Glutamatergic neuron (in vitro differentiated cells): ENCODE measurements around the gene PITHD1. TPM values are rescaled to one million over a fixed set of nuclear protein-coding genes. Genes with fewer than 3 reads are reported as not detected.
"Not testable (repeated sequence)": the region's sequence is repeated elsewhere in the genome, so short reads cannot be mapped to it uniquely, and the experiment has no call there.

Source experiments
- DNase-seq: peaks from one replicate; pipeline ENCODE4 v3.0.0; 2022
- H3K27ac Mint-ChIP-seq: one replicate; pipeline ENCODE4 v1.8.0; 2020; ENCODE audit warnings: mild to moderate bottlenecking, mixed read lengths, inconsistent platforms; ENCODE audit not compliant: unreplicated experiment
- H3K27me3 Mint-ChIP-seq: one replicate; pipeline ENCODE4 v1.8.0; 2020; ENCODE audit warnings: mild to moderate bottlenecking, moderate library complexity, mixed read lengths, inconsistent platforms; ENCODE audit not compliant: unreplicated experiment
- H3K36me3 Mint-ChIP-seq: one replicate; pipeline ENCODE4 v1.8.0; 2020; ENCODE audit warnings: mild to moderate bottlenecking, mixed read lengths, inconsistent platforms; ENCODE audit not compliant: unreplicated experiment
- H3K4me1 Mint-ChIP-seq: one replicate; pipeline ENCODE4 v1.8.0; 2020; ENCODE audit warnings: mild to moderate bottlenecking, low read depth, mixed read lengths, inconsistent platforms; ENCODE audit not compliant: unreplicated experiment
- H3K4me3 Mint-ChIP-seq: one replicate; pipeline ENCODE4 v1.8.0; 2020; ENCODE audit warnings: mild to moderate bottlenecking, mixed read lengths, inconsistent platforms; ENCODE audit not compliant: unreplicated experiment
- H3K9me3 Mint-ChIP-seq: one replicate; pipeline ENCODE4 v1.8.0; 2020; ENCODE audit warnings: mild to moderate bottlenecking, moderate library complexity, mixed read lengths, inconsistent platforms; ENCODE audit not compliant: unreplicated experiment
- CTCF ChIP-seq: fragments of 200-600 bp; sonication (generic); IDR thresholded peaks from one replicate; pipeline ENCODE4 v1.5.0; 2021; ENCODE audit not compliant: partially characterized antibody, unreplicated experiment
- total RNA-seq: library from RNA; stranded (reverse); fragmentation: NEBNext Ultra II Directional; extraction: Animal tissue kit (Norgen Biotek cat#: 25700); gene quantifications from one replicate; pipeline ENCODE4 v1.2.1, GENCODE V29; 2021; ENCODE audit not compliant: unreplicated experiment

PITHD1 gene
- total RNA-seq, 1 donor from 2014 or later, result 35.0 TPM

- TF ChIP-seq CTCF, result no peak
Observed at GRCh38 chr1:23792151-23792945, 14.1 kb downstream of the PITHD1 start.

GRCh38 chr1:23793018-23793781 is 15.0 kb downstream of the PITHD1 start:
- no peak for TF ChIP-seq CTCF

More at GRCh38 chr1:23792151-23792945, 14.1 kb downstream of the PITHD1 start:
- peak overlapping the region; percentile 98 for H3K4me3 Mint-ChIP-seq
- no peaks in the 10 kb centered on the region for H3K36me3 Mint-ChIP-seq
- no peak for DNase-seq
- H3K9me3 Mint-ChIP-seq, result peaks cover 6% of the 10 kb centered on the region
- H3K27ac Mint-ChIP-seq, result no peak overlapping the region
- no peaks in the 10 kb centered on the region for H3K4me1 Mint-ChIP-seq
- peaks cover 5% of the 10 kb centered on the region for H3K27me3 Mint-ChIP-seq

GRCh38 chr1:23793861-23794731 is 15.9 kb downstream of the PITHD1 start:
- TF ChIP-seq CTCF, result no peak
- Mint-ChIP-seq H3K27ac (no peak overlapping the region), H3K4me1 (no peaks in the 10 kb centered on the region), H3K4me3 (no peak overlapping the region), H3K9me3 (peaks cover 6% of the 10 kb centered on the region), H3K36me3 (no peaks in the 10 kb centered on the region), H3K27me3 (peaks cover 5% of the 10 kb centered on the region)
- DNase-seq, result no peak

More at GRCh38 chr1:23793018-23793781, 15.0 kb downstream of the PITHD1 start:
- peaks cover 5% of the 10 kb centered on the region for H3K27me3 Mint-ChIP-seq
- no peaks in the 10 kb centered on the region for H3K36me3 Mint-ChIP-seq
- no peaks in the 10 kb centered on the region for H3K4me1 Mint-ChIP-seq
- H3K4me3 Mint-ChIP-seq, result peak overlapping the region; percentile 42
- no peak for DNase-seq
- peaks cover 6% of the 10 kb centered on the region for H3K9me3 Mint-ChIP-seq
- H3K27ac Mint-ChIP-seq, result no peak overlapping the region

GRCh38 chr1:23794732-23795182 is 16.5 kb downstream of the PITHD1 start:
- not testable (repeated sequence) for H3K27me3 Mint-ChIP-seq, H3K4me3 Mint-ChIP-seq, H3K4me1 Mint-ChIP-seq, DNase-seq, H3K36me3 Mint-ChIP-seq, H3K27ac Mint-ChIP-seq, H3K9me3 Mint-ChIP-seq
